Stimulated activated CD4-positive, alpha-beta T cell treated with anti-CD3 and anti-CD28 coated beads, Interleukin-15, amount 100 ng/mL, for 48 hours (primary cell): ENCODE measurements around the gene ACTN4.

Experiments
- DNase-seq, 2 donors: peaks; one replicate each; pipeline ENCODE4 v3.0.0-alpha.2; 2020; ENCODE audit warnings: low read depth in 2 of 2

ACTN4 gene

GRCh38 chr19:38661136-38661535 lies 13.7 kb downstream of the ACTN4 start:
- no peak for DNase-seq

GRCh38 chr19:38661996-38662395 lies 14.5 kb downstream of the ACTN4 start:
- DNase-seq: no peak

GRCh38 chr19:38662537-38663155 lies 15.2 kb downstream of the ACTN4 start:
- DNase-seq: no peak

- DNase-seq: no peak
Measured at GRCh38 chr19:38663156-38663651, 15.8 kb downstream of the ACTN4 start.

GRCh38 chr19:38663957-38664502 lies 16.6 kb downstream of the ACTN4 start:
- DNase-seq: no peak

GRCh38 chr19:38664503-38665211 lies 17.2 kb downstream of the ACTN4 start:
- no peak for DNase-seq

- no peak for DNase-seq
Measured at GRCh38 chr19:38665219-38665931, 17.9 kb downstream of the ACTN4 start.

GRCh38 chr19:38665950-38666662 lies 18.7 kb downstream of the ACTN4 start:
- no peak for DNase-seq

- no peak for DNase-seq
Measured at GRCh38 chr19:38666663-38667511, 19.4 kb downstream of the ACTN4 start.

GRCh38 chr19:38667661-38668171 lies 20.3 kb downstream of the ACTN4 start:
- no peak for DNase-seq

- no peak for DNase-seq
Measured at GRCh38 chr19:38669552-38669951, 22.1 kb downstream of the ACTN4 start.

GRCh38 chr19:38670921-38671398 lies 23.5 kb downstream of the ACTN4 start:
- no peak for DNase-seq

- DNase-seq: no peak
Measured at GRCh38 chr19:38671654-38672053, 24.2 kb downstream of the ACTN4 start.

GRCh38 chr19:38673030-38673429 lies 25.6 kb downstream of the ACTN4 start:
- DNase-seq: no peak

- no peak for DNase-seq
Measured at GRCh38 chr19:38674388-38675171, 27.1 kb downstream of the ACTN4 start.

- no peak for DNase-seq
Measured at GRCh38 chr19:38675611-38676010, 28.2 kb downstream of the ACTN4 start.

- no peak for DNase-seq
Measured at GRCh38 chr19:38676023-38676877, 28.8 kb downstream of the ACTN4 start.

GRCh38 chr19:38676878-38677646 lies 29.6 kb downstream of the ACTN4 start:
- DNase-seq: no peak
